Measurements from ENCODE around the gene MTHFSD.

Gene MTHFSD

DNA sequence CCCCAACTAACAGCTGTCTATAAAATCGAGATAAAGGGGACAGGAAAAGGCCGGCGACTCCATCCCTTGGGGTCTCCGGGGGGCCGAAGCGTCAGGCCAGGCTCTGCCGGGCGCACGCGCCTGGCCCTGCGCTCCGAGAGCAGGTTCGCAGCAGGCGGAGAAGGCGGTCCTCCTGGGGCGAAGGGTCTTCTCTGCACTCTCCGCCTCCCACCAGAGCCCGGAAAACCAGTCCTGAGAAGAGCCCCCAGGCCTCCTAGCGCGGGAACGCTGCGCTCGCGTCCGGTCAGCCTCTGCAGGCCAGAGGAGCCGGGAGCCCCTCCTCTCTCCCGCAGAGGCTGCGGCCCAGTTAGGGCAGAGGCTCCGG is 39.6 kb downstream of the MTHFSD start:
- Histone ChIP-seq H3K9me3 (ENCODE audit: severe bottlenecking) (no peaks in the 10 kb centered on the region), H3K36me3 (no peaks in the 10 kb centered on the region), H3K4me3 (ENCODE audit: low read depth, low read length) (peak overlapping the region; percentile 22; the same call in 1 of the 2 replicates), H3K27me3 (ENCODE audit: insufficient read depth, low read depth, severe bottlenecking) (peaks cover 63% of the 10 kb centered on the region), H3K27ac (no peak overlapping the region)
- TF ChIP-seq, protein P1, sequence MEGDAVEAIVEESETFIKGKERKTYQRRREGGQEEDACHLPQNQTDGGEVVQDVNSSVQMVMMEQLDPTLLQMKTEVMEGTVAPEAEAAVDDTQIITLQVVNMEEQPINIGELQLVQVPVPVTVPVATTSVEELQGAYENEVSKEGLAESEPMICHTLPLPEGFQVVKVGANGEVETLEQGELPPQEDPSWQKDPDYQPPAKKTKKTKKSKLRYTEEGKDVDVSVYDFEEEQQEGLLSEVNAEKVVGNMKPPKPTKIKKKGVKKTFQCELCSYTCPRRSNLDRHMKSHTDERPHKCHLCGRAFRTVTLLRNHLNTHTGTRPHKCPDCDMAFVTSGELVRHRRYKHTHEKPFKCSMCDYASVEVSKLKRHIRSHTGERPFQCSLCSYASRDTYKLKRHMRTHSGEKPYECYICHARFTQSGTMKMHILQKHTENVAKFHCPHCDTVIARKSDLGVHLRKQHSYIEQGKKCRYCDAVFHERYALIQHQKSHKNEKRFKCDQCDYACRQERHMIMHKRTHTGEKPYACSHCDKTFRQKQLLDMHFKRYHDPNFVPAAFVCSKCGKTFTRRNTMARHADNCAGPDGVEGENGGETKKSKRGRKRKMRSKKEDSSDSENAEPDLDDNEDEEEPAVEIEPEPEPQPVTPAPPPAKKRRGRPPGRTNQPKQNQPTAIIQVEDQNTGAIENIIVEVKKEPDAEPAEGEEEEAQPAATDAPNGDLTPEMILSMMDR (IDR thresholded peaks at IDR 0.05; ENCODE audit: low read depth, low read length) = no peak
- no peak for DNase-seq

- TF ChIP-seq, protein P1 (IDR thresholded peaks at IDR 0.05; ENCODE audit: low read depth, low read length) = no peak
- Histone ChIP-seq H3K4me3 (ENCODE audit: low read depth, low read length) (no peak overlapping the region), H3K27me3 (ENCODE audit: insufficient read depth, low read depth, severe bottlenecking) (peaks cover 66% of the 10 kb centered on the region), H3K27ac (no peak overlapping the region), H3K36me3 (no peaks in the 10 kb centered on the region), H3K9me3 (ENCODE audit: severe bottlenecking) (no peaks in the 10 kb centered on the region)
- DNase-seq = no peak
Measured at GRCh38 chr16:86514481-86515376, 40.3 kb downstream of the MTHFSD start.

DNA sequence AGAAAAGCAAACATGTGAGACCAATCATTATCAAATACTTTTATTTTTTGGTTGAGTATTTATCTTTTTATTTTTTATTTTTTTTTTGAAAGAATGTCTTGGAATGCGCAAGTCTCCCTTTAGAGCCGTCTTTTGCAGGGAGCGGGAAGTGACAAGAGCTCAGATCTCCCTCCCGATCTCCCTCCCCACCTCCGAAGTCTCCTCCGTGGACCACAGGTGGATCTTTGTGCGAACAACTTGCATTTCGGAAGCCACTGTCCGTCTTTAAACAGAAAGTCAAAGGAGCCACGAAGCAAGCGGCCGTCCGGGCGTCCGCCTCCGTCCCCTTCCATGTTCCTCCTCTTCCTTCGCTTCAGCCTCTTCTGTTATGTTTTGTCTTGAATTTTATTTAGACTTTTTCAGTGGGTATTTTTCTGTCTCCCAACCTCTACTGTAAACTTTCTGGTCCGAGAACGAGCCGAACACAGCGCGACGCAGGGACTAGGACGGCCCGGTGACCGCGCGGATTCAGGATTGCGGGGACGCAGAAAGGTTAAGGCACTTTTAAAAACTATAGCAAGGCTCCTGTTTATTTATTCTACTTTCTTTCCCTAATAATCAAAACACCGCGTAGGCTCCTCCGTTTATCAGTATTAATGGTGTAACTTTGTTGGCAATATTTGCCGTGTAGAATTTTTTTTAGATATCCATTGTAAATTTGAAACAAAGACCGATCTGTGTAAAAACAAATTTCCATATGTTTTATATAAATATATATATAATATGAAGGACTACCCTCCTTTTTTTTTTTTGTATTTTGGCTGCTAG is 41.4 kb downstream of the MTHFSD start:
- no peaks in the 10 kb centered on the region for H3K9me3 ChIP-seq (ENCODE audit: severe bottlenecking)
- TF ChIP-seq, protein P1 (IDR thresholded peaks at IDR 0.05; ENCODE audit: low read depth, low read length) = no peak
- H3K27ac ChIP-seq = no peak overlapping the region
- peaks cover 77% of the 10 kb centered on the region for H3K27me3 ChIP-seq (ENCODE audit: insufficient read depth, low read depth, severe bottlenecking)
- H3K4me3 ChIP-seq (ENCODE audit: low read depth, low read length) = no peak overlapping the region
- H3K36me3 ChIP-seq = no peaks in the 10 kb centered on the region
- no peak for DNase-seq

DNA sequence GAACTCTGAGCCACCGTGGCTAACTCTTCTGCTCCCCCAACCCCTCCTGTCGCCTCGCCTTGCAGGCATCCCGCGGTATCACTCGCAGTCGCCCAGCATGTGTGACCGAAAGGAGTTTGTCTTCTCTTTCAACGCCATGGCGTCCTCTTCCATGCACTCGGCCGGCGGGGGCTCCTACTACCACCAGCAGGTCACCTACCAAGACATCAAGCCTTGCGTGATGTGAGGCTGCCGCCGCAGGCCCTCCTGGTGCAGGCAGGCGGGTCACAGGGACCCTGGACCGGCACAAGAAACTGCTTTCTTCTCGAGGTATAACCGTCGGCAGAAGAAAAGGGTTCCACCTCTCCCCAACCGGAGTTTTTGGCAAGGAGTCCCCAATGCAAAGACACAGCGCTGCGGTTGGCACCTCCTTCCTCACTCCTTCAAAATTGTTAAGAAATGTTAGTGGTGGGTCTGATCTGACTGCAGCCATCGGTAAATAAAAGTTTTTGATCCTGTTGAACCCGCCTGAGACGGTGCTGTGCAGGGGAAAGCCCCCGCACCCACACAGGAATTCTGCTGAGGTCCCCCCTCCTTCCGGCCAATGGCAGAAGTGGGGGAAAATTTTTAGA is 42.1 kb downstream of the MTHFSD start:
- Histone ChIP-seq H3K27me3 (ENCODE audit: insufficient read depth, low read depth, severe bottlenecking) (peaks cover 79% of the 10 kb centered on the region), H3K4me3 (ENCODE audit: low read depth, low read length) (no peak overlapping the region)

GRCh38 chr16:86512301-86512859 is 42.7 kb downstream of the MTHFSD start:
- no peaks in the 10 kb centered on the region for H3K9me3 ChIP-seq (ENCODE audit: severe bottlenecking)
- no peak overlapping the region for H3K4me3 ChIP-seq (ENCODE audit: low read depth, low read length)
- no peaks in the 10 kb centered on the region for H3K36me3 ChIP-seq
- DNase-seq = no peak
- TF ChIP-seq, protein P1 (IDR thresholded peaks at IDR 0.05; ENCODE audit: low read depth, low read length) = no peak
- H3K27ac ChIP-seq = no peak overlapping the region
- H3K27me3 ChIP-seq (ENCODE audit: insufficient read depth, low read depth, severe bottlenecking) = peaks cover 80% of the 10 kb centered on the region

More for the DNA sequence above, 42.1 kb downstream of the MTHFSD start:
- Histone ChIP-seq H3K36me3 (no peaks in the 10 kb centered on the region), H3K9me3 (ENCODE audit: severe bottlenecking) (no peaks in the 10 kb centered on the region), H3K27ac (no peak overlapping the region)
- no peak for DNase-seq
- TF ChIP-seq, protein P1 (IDR thresholded peaks at IDR 0.05; ENCODE audit: low read depth, low read length) = no peak

All from WERI-Rb-1 (cell line).